ENCODE results near the gene CLEC4M. TPM values are rescaled to one million over a fixed set of nuclear protein-coding genes. Genes with fewer than 3 reads are reported as not detected.
"Not testable (repeated sequence)": the region's sequence is repeated elsewhere in the genome, so short reads cannot be mapped to it uniquely, and the experiment has no call there.

CLEC4M gene
- total and polyA plus RNA-seq, 9 donors = 0.65 to 19.8 (median 3.6) TPM

- Histone ChIP-seq H3K9me3 (peaks cover 0 to 12% of the 10 kb centered on the region in 2 donors), H3K27me3 (no peaks in the 10 kb centered on the region), H3K27ac (no peak overlapping the region), H3K4me1 (ENCODE audit: insufficient read depth) (no peaks in the 10 kb centered on the region), H3K36me3 (no peaks in the 10 kb centered on the region), H3K4me3 (no peak overlapping the region)
- intact Hi-C loops (cut with DNase I) = no loop called here
- 51 to 65% (median 62%) methylated on average over 10 of the region's 10 CpGs for WGBS, 3 donors
- TF ChIP-seq EP300 (IDR thresholded peaks at IDR 0.05) = no peak
- no peak for TF ChIP-seq CTCF (IDR thresholded peaks at IDR 0.05)
- no peak for TF ChIP-seq POLR2A (IDR thresholded peaks at IDR 0.05)
- no peak for DNase-seq
These were observed 52.3 kb downstream of the CLEC4M start for GRCh38 chr19:7815325-7815724.

GRCh38 chr19:7816040-7816439 is 53.0 kb downstream of the CLEC4M start:
- H3K4me3 ChIP-seq; intact Hi-C loops (cut with DNase I); H3K27ac ChIP-seq; DNase-seq; H3K27me3 ChIP-seq; H3K36me3 ChIP-seq; H3K4me1 ChIP-seq (ENCODE audit: insufficient read depth): not testable (repeated sequence)
- peaks cover 0 to 12% of the 10 kb centered on the region in 2 donors for H3K9me3 ChIP-seq
- 87 to 96% (median 93%) methylated on average over 3 of the region's 3 CpGs for WGBS, 3 donors

GRCh38 chr19:7817801-7818200 is 54.8 kb downstream of the CLEC4M start:
- Histone ChIP-seq H3K4me3 (no peak overlapping the region), H3K27ac (no peak overlapping the region), H3K9me3 (peaks cover 0 to 8% of the 10 kb centered on the region in 2 donors), H3K4me1 (ENCODE audit: insufficient read depth) (no peaks in the 10 kb centered on the region), H3K36me3 (no peaks in the 10 kb centered on the region), H3K27me3 (no peaks in the 10 kb centered on the region)
- no peak for DNase-seq
- TF ChIP-seq POLR2A (IDR thresholded peaks at IDR 0.05) = no peak
- no peak for TF ChIP-seq CTCF (IDR thresholded peaks at IDR 0.05)
- TF ChIP-seq EP300 (IDR thresholded peaks at IDR 0.05) = no peak
- WGBS, 3 donors = 85 to 97% (median 91%) methylated on average over 1 of the region's 1 CpG
- intact Hi-C loops (cut with DNase I) = no loop called here

- H3K27ac ChIP-seq = no peak overlapping the region
- H3K27me3 ChIP-seq = no peaks in the 10 kb centered on the region
- intact Hi-C loops (cut with DNase I) = no loop called here
- TF ChIP-seq EP300 (IDR thresholded peaks at IDR 0.05) = no peak
- TF ChIP-seq POLR2A (IDR thresholded peaks at IDR 0.05) = no peak
- TF ChIP-seq CTCF (IDR thresholded peaks at IDR 0.05) = no peak
- WGBS, 3 donors = 67 to 80% (median 73%) methylated on average over 2 of the region's 2 CpGs
- no peak overlapping the region for H3K4me3 ChIP-seq
- peaks cover 0 to 7% of the 10 kb centered on the region in 2 donors for H3K9me3 ChIP-seq
- DNase-seq = no peak
- H3K36me3 ChIP-seq = no peaks in the 10 kb centered on the region
- H3K4me1 ChIP-seq (ENCODE audit: insufficient read depth) = no peaks in the 10 kb centered on the region
These were observed 55.8 kb downstream of the CLEC4M start for GRCh38 chr19:7818806-7819205.

Other genes with a start within 250 kb of the CLEC4M start
- gene ZNF358, start 247.1 kb upstream of the CLEC4M start, total RNA-seq = 100 to 1,000 TPM in 2 of 7 donors, 10 to 100 TPM in 5; 55.0 to 112 (median 88.2) TPM
- gene ZNF358, start 247.1 kb upstream of the CLEC4M start, polyA plus RNA-seq = 10 to 100 TPM in 1 of 2 donors, 1 to 10 TPM in 1; 9.2 to 91.7 TPM
- 10 to 100 TPM in 6 of 7 donors, 1 to 10 TPM in 1; 9.2 to 18.9 (median 13.6) TPM for gene MCOLN1, start 240.6 kb upstream of the CLEC4M start, total RNA-seq
- gene MCOLN1, start 240.6 kb upstream of the CLEC4M start, polyA plus RNA-seq = 10 to 100 TPM in 1 of 2 donors, 1 to 10 TPM in 1; 6.1 to 20.4 TPM
- gene PNPLA6, start 227.5 kb upstream of the CLEC4M start, total RNA-seq = 10 to 100 TPM; 31.0 to 69.1 (median 60.1) TPM
- 10 to 100 TPM; 19.0 to 30.6 TPM for gene PNPLA6, start 227.5 kb upstream of the CLEC4M start, polyA plus RNA-seq
- 1 to 10 TPM in 4 of 7 donors, under 1 TPM in 3; 0.08 to 8.2 (median 1.9) TPM for gene CAMSAP3, start 167.4 kb upstream of the CLEC4M start, total RNA-seq
- gene CAMSAP3, start 167.4 kb upstream of the CLEC4M start, polyA plus RNA-seq = 1 to 10 TPM in 1 of 2 donors, under 1 TPM in 1; 0.57 to 1.4 TPM
- 10 to 100 TPM; 39.5 to 71.7 (median 50.8) TPM for gene XAB2, start 133.7 kb upstream of the CLEC4M start, total RNA-seq
- 10 to 100 TPM in 1 of 2 donors, 1 to 10 TPM in 1; 4.2 to 63.0 TPM for gene XAB2, start 133.7 kb upstream of the CLEC4M start, polyA plus RNA-seq
- gene PET100, start 133.4 kb upstream of the CLEC4M start, total RNA-seq = 10 to 100 TPM; 11.9 to 77.8 (median 58.3) TPM
- 10 to 100 TPM; 44.6 to 53.7 TPM for gene PET100, start 133.4 kb upstream of the CLEC4M start, polyA plus RNA-seq
- under 1 TPM in 2 of 7 donors, not detected in 5; 0.38 to 0.50 TPM for gene PCP2, start 129.5 kb upstream of the CLEC4M start, total RNA-seq
- under 1 TPM in 1 of 2 donors, not detected in 1; 0.40 TPM for gene PCP2, start 129.5 kb upstream of the CLEC4M start, polyA plus RNA-seq
- 10 to 100 TPM in 4 of 7 donors, 1 to 10 TPM in 3; 4.9 to 35.6 (median 11.4) TPM for gene STXBP2, start 126.1 kb upstream of the CLEC4M start, total RNA-seq
- gene STXBP2, start 126.1 kb upstream of the CLEC4M start, polyA plus RNA-seq = 10 to 100 TPM in 1 of 2 donors, 1 to 10 TPM in 1; 8.2 to 25.0 TPM
- under 1 TPM in 1 of 7 donors, not detected in 6; 0.52 TPM for gene RETN, start 94.2 kb upstream of the CLEC4M start, total RNA-seq
- under 1 TPM; 0.46 to 0.48 TPM for gene RETN, start 94.2 kb upstream of the CLEC4M start, polyA plus RNA-seq
- gene MCEMP1, start 86.2 kb upstream of the CLEC4M start, total RNA-seq = under 1 TPM in 3 of 7 donors, not detected in 4; 0.23 to 0.83 (median 0.27) TPM
- under 1 TPM in 1 of 2 donors, not detected in 1; 0.06 TPM for gene MCEMP1, start 86.2 kb upstream of the CLEC4M start, polyA plus RNA-seq
- gene TRAPPC5, start 82.4 kb upstream of the CLEC4M start, total RNA-seq = 100 to 1,000 TPM in 1 of 7 donors, 10 to 100 TPM in 6; 44.0 to 111 (median 69.3) TPM
- gene TRAPPC5, start 82.4 kb upstream of the CLEC4M start, polyA plus RNA-seq = 10 to 100 TPM in 1 of 2 donors, under 1 TPM in 1; 0.32 to 57.2 TPM
- under 1 TPM in 1 of 7 donors, not detected in 6; 0.38 TPM for gene FCER2, start 61.1 kb upstream of the CLEC4M start, total RNA-seq
- gene FCER2, start 61.1 kb upstream of the CLEC4M start, polyA plus RNA-seq = 1 to 10 TPM in 1 of 2 donors, under 1 TPM in 1; 0.08 to 1.1 TPM
- 1 to 10 TPM in 1 of 7 donors, under 1 TPM in 5, not detected in 1; 0.33 to 1.4 (median 0.46) TPM for gene CLEC4G, start 31.1 kb upstream of the CLEC4M start, total RNA-seq
- under 1 TPM; 0.27 to 0.71 TPM for gene CLEC4G, start 31.1 kb upstream of the CLEC4M start, polyA plus RNA-seq
- 1 to 10 TPM in 6 of 7 donors, under 1 TPM in 1; 0.48 to 3.9 (median 1.7) TPM for gene CD209, start 15.7 kb upstream of the CLEC4M start, total RNA-seq
- 10 to 100 TPM in 1 of 2 donors, under 1 TPM in 1; 0.85 to 26.1 TPM for gene CD209, start 15.7 kb upstream of the CLEC4M start, polyA plus RNA-seq
- gene EVI5L, start 67.0 kb downstream of the CLEC4M start, total RNA-seq = 10 to 100 TPM in 5 of 7 donors, 1 to 10 TPM in 2; 5.1 to 15.9 (median 13.1) TPM
- gene EVI5L, start 67.0 kb downstream of the CLEC4M start, polyA plus RNA-seq = 10 to 100 TPM in 1 of 2 donors, 1 to 10 TPM in 1; 7.2 to 10.9 TPM
- gene PRR36, start 111.1 kb downstream of the CLEC4M start, total RNA-seq = 1 to 10 TPM in 3 of 7 donors, under 1 TPM in 4; 0.45 to 2.2 (median 0.95) TPM
- under 1 TPM; 0.05 to 0.27 TPM for gene PRR36, start 111.1 kb downstream of the CLEC4M start, polyA plus RNA-seq
- 1 to 10 TPM in 1 of 7 donors, under 1 TPM in 4, not detected in 2; 0.10 to 2.1 (median 0.72) TPM for gene LRRC8E, start 125.3 kb downstream of the CLEC4M start, total RNA-seq
- under 1 TPM; 0.13 to 0.97 TPM for gene LRRC8E, start 125.3 kb downstream of the CLEC4M start, polyA plus RNA-seq
- gene MAP2K7, start 140.6 kb downstream of the CLEC4M start, total RNA-seq = 10 to 100 TPM in 5 of 7 donors, 1 to 10 TPM in 2; 9.2 to 35.5 (median 26.3) TPM
- gene MAP2K7, start 140.6 kb downstream of the CLEC4M start, polyA plus RNA-seq = 10 to 100 TPM in 1 of 2 donors, 1 to 10 TPM in 1; 6.3 to 32.2 TPM
- 1 to 10 TPM in 2 of 7 donors, not detected in 5; 1.0 to 6.9 TPM for gene TGFBR3L, start 151.6 kb downstream of the CLEC4M start, total RNA-seq
- gene TGFBR3L, start 151.6 kb downstream of the CLEC4M start, polyA plus RNA-seq = under 1 TPM in 1 of 2 donors, not detected in 1; 0.18 TPM
- gene SNAPC2, start 157.1 kb downstream of the CLEC4M start, total RNA-seq = 10 to 100 TPM in 6 of 7 donors, 1 to 10 TPM in 1; 8.8 to 26.6 (median 16.3) TPM
- gene SNAPC2, start 157.1 kb downstream of the CLEC4M start, polyA plus RNA-seq = 10 to 100 TPM in 1 of 2 donors, 1 to 10 TPM in 1; 1.8 to 19.8 TPM
- gene CTXN1, start 162.9 kb downstream of the CLEC4M start, total RNA-seq = 10 to 100 TPM in 2 of 7 donors, 1 to 10 TPM in 5; 1.4 to 99.7 (median 6.1) TPM
- 1 to 10 TPM in 1 of 2 donors, not detected in 1; 3.3 TPM for gene CTXN1, start 162.9 kb downstream of the CLEC4M start, polyA plus RNA-seq
- 100 to 1,000 TPM in 1 of 7 donors, 10 to 100 TPM in 6; 43.4 to 110 (median 51.8) TPM for gene TIMM44, start 180.4 kb downstream of the CLEC4M start, total RNA-seq
- 10 to 100 TPM; 29.8 to 48.4 TPM for gene TIMM44, start 180.4 kb downstream of the CLEC4M start, polyA plus RNA-seq
- 10 to 100 TPM; 13.8 to 78.4 (median 65.6) TPM for gene ELAVL1, start 242.4 kb downstream of the CLEC4M start, total RNA-seq
- gene ELAVL1, start 242.4 kb downstream of the CLEC4M start, polyA plus RNA-seq = 10 to 100 TPM; 25.3 to 46.5 TPM

Measured in ovary (tissue), 9 donors.